Upper lobe of left lung (tissue), 4 donors: ENCODE measurements around the gene GLOD4.
A peak's percentile ranks its signal among the peaks of the same experiment; 100 is the strongest.

ENCODE experiments used
- POLR2AphosphoS5 ChIP-seq, 2 donors: sonication (generic); formaldehyde crosslinking; IDR thresholded peaks; one replicate each; pipeline ENCODE4 v1.5.1; 2017; ENCODE audit warnings: antibody characterized with exemption in 2 of 2
- TF ChIP-seq, protein P1 (sequence below), 6 experiments: fragments of 450-650 bp in 4 of 6; fragments of 200-600 bp in 2 of 6; sonication (generic) in 2 of 6; IDR thresholded peaks; one replicate each; pipeline ENCODE4 v1.5.1; 2016 to 2019; ENCODE audit warnings: antibody characterized with exemption in 6 of 6

- TF ChIP-seq, protein P1, sequence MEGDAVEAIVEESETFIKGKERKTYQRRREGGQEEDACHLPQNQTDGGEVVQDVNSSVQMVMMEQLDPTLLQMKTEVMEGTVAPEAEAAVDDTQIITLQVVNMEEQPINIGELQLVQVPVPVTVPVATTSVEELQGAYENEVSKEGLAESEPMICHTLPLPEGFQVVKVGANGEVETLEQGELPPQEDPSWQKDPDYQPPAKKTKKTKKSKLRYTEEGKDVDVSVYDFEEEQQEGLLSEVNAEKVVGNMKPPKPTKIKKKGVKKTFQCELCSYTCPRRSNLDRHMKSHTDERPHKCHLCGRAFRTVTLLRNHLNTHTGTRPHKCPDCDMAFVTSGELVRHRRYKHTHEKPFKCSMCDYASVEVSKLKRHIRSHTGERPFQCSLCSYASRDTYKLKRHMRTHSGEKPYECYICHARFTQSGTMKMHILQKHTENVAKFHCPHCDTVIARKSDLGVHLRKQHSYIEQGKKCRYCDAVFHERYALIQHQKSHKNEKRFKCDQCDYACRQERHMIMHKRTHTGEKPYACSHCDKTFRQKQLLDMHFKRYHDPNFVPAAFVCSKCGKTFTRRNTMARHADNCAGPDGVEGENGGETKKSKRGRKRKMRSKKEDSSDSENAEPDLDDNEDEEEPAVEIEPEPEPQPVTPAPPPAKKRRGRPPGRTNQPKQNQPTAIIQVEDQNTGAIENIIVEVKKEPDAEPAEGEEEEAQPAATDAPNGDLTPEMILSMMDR (IDR thresholded peaks at IDR 0.05) = peak in 1 of 6 experiments; percentile 5
- no peak for TF ChIP-seq POLR2AphosphoS5 (IDR thresholded peaks at IDR 0.05)
These were observed 49.8 kb downstream of the GLOD4 start, which contains the start of gene TLCD3A for GRCh38 chr17:732067-732901.
